Measurements from ENCODE around the gene GPR152. TPM values are rescaled to one million over a fixed set of nuclear protein-coding genes. Genes with fewer than 3 reads are reported as not detected.

GPR152 gene
- total RNA-seq, 5 donors from 2014 or later (not counting 1 experiment from before 2014, with no cell fraction given) = 0.19 TPM; not detected in 4

DNA sequence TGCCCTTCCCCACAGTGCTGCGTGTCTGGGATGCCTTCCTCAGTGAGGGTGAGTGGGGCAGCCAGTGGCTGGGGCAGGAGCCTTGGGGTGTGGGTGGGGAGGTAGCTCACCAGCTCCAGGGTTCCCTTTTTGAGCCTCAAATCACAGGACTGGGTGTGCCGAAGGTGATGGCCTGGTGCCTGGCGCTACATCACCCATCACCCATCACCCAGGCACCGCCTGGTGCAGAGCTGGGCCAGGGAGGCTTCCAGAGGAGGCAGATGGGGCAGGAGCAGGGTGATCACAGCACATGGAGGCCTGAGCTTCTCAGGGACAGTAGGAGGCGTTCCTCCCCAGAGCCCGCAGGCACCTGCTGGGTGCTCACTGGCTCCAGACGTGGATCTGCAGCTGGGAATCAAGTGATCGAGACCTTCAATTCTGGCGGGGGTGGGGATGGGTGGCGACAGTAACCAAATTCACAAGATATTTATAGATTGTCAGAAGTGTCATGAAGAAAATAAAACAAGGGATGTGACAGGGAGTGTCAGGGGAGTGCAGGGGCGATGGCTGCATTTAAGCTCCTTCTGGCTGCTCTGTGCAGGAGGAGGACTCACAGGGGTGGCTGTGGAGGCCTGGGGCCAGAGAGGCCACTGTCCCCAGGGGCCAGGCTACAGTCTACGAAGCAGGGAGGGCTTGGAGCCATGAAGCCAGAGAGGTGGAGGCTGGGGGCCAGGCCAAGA, 45.4 kb downstream of the GPR152 start:
- Mint-ChIP-seq H3K27me3 (no peaks in the 10 kb centered on the region), H3K36me3 (peaks cover 15% of the 10 kb centered on the region), H3K4me1 (peaks cover 78 to 88% (median 82%) of the 10 kb centered on the region in 3 donors), H3K27ac (peak overlapping the region; percentile 96), H3K9me3 (no peaks in the 10 kb centered on the region), H3K4me3 (peak overlapping the region; percentile 92 to 97 (median 96))
- WGBS (ENCODE audit: insufficient coverage) = 5% methylated on average over 9 of the region's 12 CpGs
- peaks cover 57 to 96% of the 10 kb centered on the region in 2 experiments for H3K4me1 ChIP-seq (ENCODE audit: control insufficient read depth in 1 of 2, extremely low read depth in 1 of 2, insufficient read depth in 2 of 2, low read length in 2 of 2)
- H3K27me3 ChIP-seq (replicated peaks in 1 of 2; ENCODE audit: control insufficient read depth in 2 of 2, extremely low read depth in 1 of 2, insufficient read depth in 2 of 2, low read length in 1 of 2) = no peaks in the 10 kb centered on the region
- ATAC-seq (replicated peaks in 1 of 4) = no peak
- no peaks in the 10 kb centered on the region for H3K9me3 ChIP-seq
- ChIA-PET POLR2A (interaction anchor here in 1 of 2 donors (0.7 kb wide), 1 partner anchor 1889 kb away, joined by 4 read pairs; no protein-coding TSS in a partner anchor), CTCF (no interaction called here)
- peak in 2 of 35 experiments; percentile 35 to 61 for DNase-seq
- H3K27ac ChIP-seq (ENCODE audit: low read length) = peak overlapping the region; percentile 74
- H3K36me3 ChIP-seq (ENCODE audit: control insufficient read depth in 2 of 2, extremely low read depth in 1 of 2, insufficient read depth in 1 of 2, low read length in 1 of 2) = peaks cover 10 to 44% of the 10 kb centered on the region in 2 donors
- H3K4me3 ChIP-seq (ENCODE audit: control insufficient read depth in 1 of 2, extremely low read depth in 1 of 2, low read length in 1 of 2) = peak overlapping the region; percentile 53 to 100

DNA sequence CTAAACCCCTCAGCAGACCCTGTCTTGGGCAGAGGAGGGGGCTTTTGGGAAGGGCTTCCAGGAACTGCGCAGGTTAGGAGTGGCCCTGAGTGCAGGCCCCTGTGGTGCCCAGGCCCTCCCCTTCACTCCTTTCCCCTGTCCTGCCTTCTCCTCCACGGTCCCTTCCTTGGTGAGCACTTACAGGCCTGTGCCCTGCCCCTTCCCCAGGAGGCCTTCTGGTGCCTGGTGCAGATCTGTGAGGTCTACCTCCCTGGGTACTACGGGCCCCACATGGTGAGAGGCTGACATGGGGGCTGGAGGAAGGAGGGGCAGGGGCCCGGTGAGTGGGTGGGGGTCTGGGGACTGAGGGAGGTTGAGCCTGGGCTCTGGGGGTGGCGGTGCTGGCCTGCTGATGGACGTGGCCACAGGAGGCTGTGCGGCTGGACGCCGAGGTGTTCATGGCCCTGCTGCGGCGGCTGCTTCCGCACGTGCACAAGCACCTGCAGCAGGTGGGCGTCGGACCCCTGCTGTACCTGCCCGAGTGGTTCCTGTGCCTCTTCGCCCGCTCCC, 46.0 kb downstream of the GPR152 start:
- H3K4me3 ChIP-seq (ENCODE audit: control insufficient read depth in 1 of 2, extremely low read depth in 1 of 2, low read length in 1 of 2) = peak overlapping the region; percentile 98 to 100
- WGBS (ENCODE audit: insufficient coverage) = 26% methylated on average over 14 of the region's 18 CpGs
- peak overlapping the region; percentile 92 to 97 (median 96) for H3K4me3 Mint-ChIP-seq

DNA sequence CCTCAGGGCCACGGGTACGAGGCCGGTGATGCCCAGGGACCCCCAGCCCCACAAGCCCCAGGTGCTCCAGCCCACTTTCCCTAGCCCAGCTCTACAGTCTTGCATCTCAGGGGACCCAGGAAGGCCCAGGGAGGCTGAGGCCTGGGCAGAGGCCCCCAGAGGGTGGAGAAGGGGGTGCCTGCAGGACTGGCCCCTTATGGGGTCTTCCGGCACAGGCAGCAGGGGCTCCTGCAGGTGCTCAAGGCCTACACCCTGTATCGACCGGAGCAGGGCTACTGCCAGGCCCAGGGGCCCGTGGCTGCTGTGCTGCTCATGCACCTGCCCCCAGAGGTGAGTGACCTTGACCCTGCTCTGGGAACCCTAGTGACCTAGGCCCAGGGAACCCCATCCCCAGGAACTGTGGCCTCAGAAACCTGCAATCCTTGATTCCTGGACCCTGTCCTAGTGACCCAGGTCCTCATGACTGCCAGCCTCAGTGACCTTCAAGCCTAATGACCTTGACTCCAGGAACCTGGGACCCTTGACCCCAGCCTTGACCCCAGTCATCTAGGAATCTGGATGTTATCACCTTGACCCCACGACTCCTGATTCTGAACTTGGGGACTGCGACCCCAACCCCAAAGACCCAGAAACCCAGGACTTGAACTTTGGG, 46.7 kb downstream of the GPR152 start:
- H3K27me3 Mint-ChIP-seq = no peaks in the 10 kb centered on the region
- H3K4me3 Mint-ChIP-seq = peak overlapping the region; percentile 92 to 97 (median 96)
- Histone ChIP-seq H3K4me3 (ENCODE audit: control insufficient read depth in 1 of 2, extremely low read depth in 1 of 2, low read length in 1 of 2) (peak overlapping the region; percentile 98 to 100), H3K27me3 (replicated peaks in 1 of 2; ENCODE audit: control insufficient read depth in 2 of 2, extremely low read depth in 1 of 2, insufficient read depth in 2 of 2, low read length in 1 of 2) (no peaks in the 10 kb centered on the region), H3K4me1 (ENCODE audit: control insufficient read depth in 1 of 2, extremely low read depth in 1 of 2, insufficient read depth in 2 of 2, low read length in 2 of 2) (peaks cover 45 to 88% of the 10 kb centered on the region in 2 experiments), H3K36me3 (ENCODE audit: control insufficient read depth in 2 of 2, extremely low read depth in 1 of 2, insufficient read depth in 1 of 2, low read length in 1 of 2) (peaks cover 10 to 44% of the 10 kb centered on the region in 2 donors), H3K27ac (ENCODE audit: low read length) (peak overlapping the region; percentile 74), H3K9me3 (no peaks in the 10 kb centered on the region)
- no peaks in the 10 kb centered on the region for H3K9me3 Mint-ChIP-seq
- 47% methylated on average over 6 of the region's 9 CpGs for WGBS (ENCODE audit: insufficient coverage)
- ChIA-PET CTCF (no interaction called here), POLR2A (no interaction called here)
- peak overlapping the region; percentile 96 for H3K27ac Mint-ChIP-seq
- peaks cover 15% of the 10 kb centered on the region for H3K36me3 Mint-ChIP-seq
- ATAC-seq (replicated peaks in 1 of 4) (no peak), DNase-seq (no peak)
- peaks cover 65 to 78% (median 72%) of the 10 kb centered on the region in 3 donors for H3K4me1 Mint-ChIP-seq

More for the DNA sequence above, 46.0 kb downstream of the GPR152 start:
- Histone ChIP-seq H3K36me3 (ENCODE audit: control insufficient read depth in 2 of 2, extremely low read depth in 1 of 2, insufficient read depth in 1 of 2, low read length in 1 of 2) (peaks cover 10 to 44% of the 10 kb centered on the region in 2 donors), H3K27ac (ENCODE audit: low read length) (peak overlapping the region; percentile 74), H3K27me3 (replicated peaks in 1 of 2; ENCODE audit: control insufficient read depth in 2 of 2, extremely low read depth in 1 of 2, insufficient read depth in 2 of 2, low read length in 1 of 2) (no peaks in the 10 kb centered on the region), H3K9me3 (no peaks in the 10 kb centered on the region), H3K4me1 (ENCODE audit: control insufficient read depth in 1 of 2, extremely low read depth in 1 of 2, insufficient read depth in 2 of 2, low read length in 2 of 2) (peaks cover 52 to 92% of the 10 kb centered on the region in 2 experiments)
- DNase-seq (no peak), ATAC-seq (replicated peaks in 1 of 4) (no peak)
- no peaks in the 10 kb centered on the region for H3K9me3 Mint-ChIP-seq
- H3K27ac Mint-ChIP-seq = peak overlapping the region; percentile 96
- no peaks in the 10 kb centered on the region for H3K27me3 Mint-ChIP-seq
- H3K36me3 Mint-ChIP-seq = peaks cover 15% of the 10 kb centered on the region
- ChIA-PET CTCF (no interaction called here), POLR2A (interaction anchor here in 1 of 2 donors (0.7 kb wide), 1 partner anchor 1888 kb away, joined by 4 read pairs; no protein-coding TSS in a partner anchor)
- H3K4me1 Mint-ChIP-seq = peaks cover 72 to 84% (median 79%) of the 10 kb centered on the region in 3 donors

DNA sequence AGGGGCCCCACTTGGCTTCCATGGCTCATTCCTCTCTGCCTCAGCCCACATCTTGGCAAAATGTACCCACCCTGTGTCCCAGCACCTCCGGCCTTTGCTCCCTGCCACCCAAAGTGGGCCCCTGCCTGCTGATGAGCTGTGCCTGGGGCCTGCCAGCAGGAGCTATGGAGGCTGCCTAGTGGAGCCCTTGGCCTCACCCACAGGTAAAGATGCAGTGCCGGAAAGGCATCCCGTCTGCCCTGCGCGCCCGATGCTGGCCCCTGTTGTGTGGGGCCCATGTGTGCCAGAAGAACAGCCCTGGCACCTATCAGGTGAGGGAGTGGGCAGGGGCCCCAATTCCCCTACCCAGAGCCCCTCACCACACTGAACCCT, 47.3 kb downstream of the GPR152 start:
- H3K36me3 Mint-ChIP-seq = peaks cover 20% of the 10 kb centered on the region
- peak overlapping the region; percentile 74 for H3K27ac ChIP-seq (ENCODE audit: low read length)
- H3K4me3 Mint-ChIP-seq = peak overlapping the region; percentile 92 to 97 (median 96)
- peak in 4 of 35 experiments; percentile 29 to 53 (median 39) for DNase-seq
- no peaks in the 10 kb centered on the region for H3K27me3 ChIP-seq (replicated peaks in 1 of 2; ENCODE audit: control insufficient read depth in 2 of 2, extremely low read depth in 1 of 2, insufficient read depth in 2 of 2, low read length in 1 of 2)
- peak overlapping the region; percentile 96 for H3K27ac Mint-ChIP-seq
- no peaks in the 10 kb centered on the region for H3K9me3 Mint-ChIP-seq
- H3K4me1 ChIP-seq (ENCODE audit: control insufficient read depth in 1 of 2, extremely low read depth in 1 of 2, insufficient read depth in 2 of 2, low read length in 2 of 2) = peaks cover 43 to 88% of the 10 kb centered on the region in 2 experiments
- ChIA-PET POLR2A (interaction anchor here in 1 of 2 donors (0.5 kb wide), 1 partner anchor 39 kb away, joined by 9 read pairs; no protein-coding TSS in a partner anchor), CTCF (no interaction called here)
- no peaks in the 10 kb centered on the region for H3K9me3 ChIP-seq
- H3K4me1 Mint-ChIP-seq = peaks cover 65 to 78% (median 71%) of the 10 kb centered on the region in 3 donors
- peaks cover 10 to 44% of the 10 kb centered on the region in 2 donors for H3K36me3 ChIP-seq (ENCODE audit: control insufficient read depth in 2 of 2, extremely low read depth in 1 of 2, insufficient read depth in 1 of 2, low read length in 1 of 2)
- peak overlapping the region; percentile 98 to 100 for H3K4me3 ChIP-seq (ENCODE audit: control insufficient read depth in 1 of 2, extremely low read depth in 1 of 2, low read length in 1 of 2)
- no peaks in the 10 kb centered on the region for H3K27me3 Mint-ChIP-seq
- no peak for ATAC-seq (replicated peaks in 1 of 4)
- 3% methylated on average over 3 of the region's 6 CpGs for WGBS (ENCODE audit: insufficient coverage)

DNA sequence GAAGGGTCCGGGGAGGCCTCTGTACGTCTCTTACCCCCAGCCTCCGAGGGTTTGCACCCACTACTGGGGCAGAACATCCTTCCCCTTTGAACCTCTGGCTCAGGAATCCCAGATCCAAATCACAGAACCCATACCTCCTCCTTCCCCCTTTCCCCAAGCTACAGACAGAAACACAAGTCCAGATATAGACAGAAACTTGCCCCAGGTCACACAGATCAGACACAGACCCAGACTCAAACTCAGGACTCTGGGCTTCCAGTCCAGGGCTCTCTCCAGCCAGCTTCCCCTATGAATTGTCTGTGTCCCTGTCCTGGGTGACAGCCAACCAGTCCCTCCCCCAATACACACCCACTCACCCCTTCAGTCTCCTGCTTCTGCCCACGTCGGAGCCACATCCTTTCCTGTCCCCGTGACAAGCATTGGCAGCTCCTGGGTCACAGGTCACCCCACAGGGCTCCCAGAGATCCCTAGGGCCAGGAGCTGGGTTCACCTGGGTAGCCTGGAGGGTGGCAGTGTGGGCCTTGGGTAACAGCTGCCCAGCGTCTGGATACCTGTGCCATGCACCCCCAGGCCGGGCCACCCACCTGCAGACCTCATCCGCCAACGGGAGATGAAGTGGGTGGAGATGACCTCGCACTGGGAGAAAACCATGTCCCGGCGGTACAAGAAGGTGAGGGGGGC, 47.9 kb downstream of the GPR152 start:
- WGBS (ENCODE audit: insufficient coverage) = 0% methylated on average over 6 of the region's 13 CpGs
- peaks cover 38 to 88% of the 10 kb centered on the region in 2 experiments for H3K4me1 ChIP-seq (ENCODE audit: control insufficient read depth in 1 of 2, extremely low read depth in 1 of 2, insufficient read depth in 2 of 2, low read length in 2 of 2)
- no peaks in the 10 kb centered on the region for H3K9me3 ChIP-seq
- Mint-ChIP-seq H3K4me1 (peaks cover 61 to 77% (median 68%) of the 10 kb centered on the region in 3 donors), H3K36me3 (peaks cover 21% of the 10 kb centered on the region), H3K27ac (peak overlapping the region; percentile 96), H3K4me3 (peak overlapping the region; percentile 92 to 97 (median 96)), H3K27me3 (no peaks in the 10 kb centered on the region), H3K9me3 (no peaks in the 10 kb centered on the region)
- peak overlapping the region; percentile 74 for H3K27ac ChIP-seq (ENCODE audit: low read length)
- DNase-seq (peak in 11 of 35 experiments; percentile 31 to 67 (median 47)), ATAC-seq (replicated peaks in 1 of 4) (peak in 2 of 4 experiments; percentile 5 to 6)
- POLR2A ChIA-PET = interaction anchor here in 1 of 2 donors (0.5 kb wide), 1 partner anchor 39 kb away, joined by 9 read pairs; no protein-coding TSS in a partner anchor
- H3K4me3 ChIP-seq (ENCODE audit: control insufficient read depth in 1 of 2, extremely low read depth in 1 of 2, low read length in 1 of 2) = peak overlapping the region; percentile 98 to 100
- CTCF ChIA-PET = no interaction called here
- peaks cover 9 to 42% of the 10 kb centered on the region in 2 donors for H3K36me3 ChIP-seq (ENCODE audit: control insufficient read depth in 2 of 2, extremely low read depth in 1 of 2, insufficient read depth in 1 of 2, low read length in 1 of 2)
- no peaks in the 10 kb centered on the region for H3K27me3 ChIP-seq (replicated peaks in 1 of 2; ENCODE audit: control insufficient read depth in 2 of 2, extremely low read depth in 1 of 2, insufficient read depth in 2 of 2, low read length in 1 of 2)

Data from T-cell (primary cell).